IMR-90 (cell line): ENCODE results near the gene ASS1. TPM values are rescaled to one million over a fixed set of nuclear protein-coding genes. Genes with fewer than 3 reads are reported as not detected.

Experiments used
- ATAC-seq: fragments of 200-7000 bp; cut with Tn5 transposase; 2 replicates; pipeline ENCODE4 v1.9.1; 2020; ENCODE audit warnings: low read depth, mild to moderate bottlenecking, moderate library complexity
- BruUV-seq: library from RNA; stranded (reverse); fragments of 400-500 nt; replicated peaks from 2 replicates; lab custom pipeline; 2021; lab: Mats Ljungman, UMichigan
- CTCF ChIA-PET: fragments of 300-600 bp; formaldehyde crosslinking; extraction: SDS; loops from one replicate; lab custom pipeline; 2021; ENCODE audit warnings: antibody characterized with exemption; lab: Yijun Ruan, JAX
- POLR2A ChIA-PET: fragments of 300-600 bp; sonication (Branson Sonifier 250); formaldehyde crosslinking; loops from one replicate; lab custom pipeline; 2022; ENCODE audit warnings: antibody characterized with exemption; ENCODE audit not compliant: unreplicated experiment; lab: Charles Lee
- DNase-seq: peaks from one replicate; pipeline ENCODE4 v3.0.0; 2013
- H2AFZ ChIP-seq: replicated peaks from 2 replicates; pipeline ENCODE3; 2013; ENCODE audit warnings: low read length, mild to moderate bottlenecking; ENCODE audit not compliant: poor library complexity
- H2AK5ac ChIP-seq: 2 replicates; pipeline ENCODE4 v1.6.1; 2013; ENCODE audit warnings: low read depth, low read length, inconsistent platforms
- H2AK9ac ChIP-seq: replicated peaks from 2 replicates; pipeline ENCODE3; 2013; ENCODE audit warnings: mild to moderate bottlenecking, low read depth, low read length, moderate library complexity; ENCODE audit not compliant: poor library complexity
- H2BK120ac ChIP-seq: 2 replicates; pipeline ENCODE4 v1.6.1; 2013; ENCODE audit warnings: low read depth, low read length, inconsistent platforms
- H2BK15ac ChIP-seq: 3 replicates; pipeline ENCODE4 v1.6.1; 2013; ENCODE audit warnings: low read depth, low read length, inconsistent platforms
- H2BK20ac ChIP-seq: 2 replicates; pipeline ENCODE4 v1.6.1; 2013; ENCODE audit warnings: low read depth, mild to moderate bottlenecking, inconsistent platforms, low read length, moderate library complexity
- H2BK5ac ChIP-seq: 2 replicates; pipeline ENCODE4 v1.6.1; 2013; ENCODE audit warnings: mild to moderate bottlenecking, low read depth, low read length, inconsistent platforms; ENCODE audit not compliant: poor library complexity, severe bottlenecking
- H3K14ac ChIP-seq: replicated peaks from 2 replicates; pipeline ENCODE4 v1.6.1; 2013; ENCODE audit warnings: low read depth, low read length, inconsistent platforms
- H3K18ac ChIP-seq: 2 replicates; pipeline ENCODE4 v1.6.1; 2013; ENCODE audit warnings: low read depth, low read length, control low read depth
- H3K23ac ChIP-seq: 2 replicates; pipeline ENCODE4 v1.6.1; 2013; ENCODE audit warnings: low read depth, low read length, inconsistent platforms
- H3K27ac ChIP-seq: 2 replicates; pipeline ENCODE4 v1.5.1; 2013; ENCODE audit warnings: mild to moderate bottlenecking, control low read depth, low read length; ENCODE audit not compliant: insufficient read depth
- H3K27me3 ChIP-seq: 2 replicates; pipeline ENCODE4 v1.6.1; 2013; ENCODE audit warnings: low read length; ENCODE audit not compliant: control insufficient read depth, insufficient read depth
- H3K36me3 ChIP-seq: 2 replicates; pipeline ENCODE4 v1.6.1; 2013; ENCODE audit warnings: low read length, mixed read lengths; ENCODE audit not compliant: control insufficient read depth, insufficient read depth
- H3K4ac ChIP-seq: 2 replicates; pipeline ENCODE4 v1.6.1; 2013; ENCODE audit warnings: low read depth, low read length, inconsistent platforms
- H3K4me1 ChIP-seq: 2 replicates; pipeline ENCODE4 v1.6.1; 2013; ENCODE audit warnings: low read length, mixed read lengths; ENCODE audit not compliant: control insufficient read depth, insufficient read depth
- H3K4me2 ChIP-seq: 2 replicates; pipeline ENCODE4 v1.6.1; 2013; ENCODE audit warnings: low read depth, mild to moderate bottlenecking, control low read depth, low read length, moderate library complexity
- H3K4me3 ChIP-seq: 2 replicates; pipeline ENCODE4 v1.5.1; 2013; ENCODE audit warnings: low read depth, mild to moderate bottlenecking, control low read depth, low read length, moderate library complexity; ENCODE audit not compliant: insufficient read depth
- H3K56ac ChIP-seq: 2 replicates; pipeline ENCODE4 v1.6.1; 2013; ENCODE audit warnings: low read length, inconsistent platforms; ENCODE audit not compliant: insufficient read depth; ENCODE audit errors: extremely low read depth
- H3K79me1 ChIP-seq, 2 experiments: 2 replicates each; pipeline ENCODE4 v1.6.1; 2013; ENCODE audit warnings: low read length in 2 of 2, inconsistent platforms in 1 of 2, low read depth in 1 of 2
- H3K9ac ChIP-seq: 2 replicates; pipeline ENCODE4 v1.6.1; 2013; ENCODE audit warnings: low read depth, low read length, control low read depth
- H3K9me1 ChIP-seq: 2 replicates; pipeline ENCODE4 v1.6.1; 2013; ENCODE audit warnings: low read length, inconsistent platforms; ENCODE audit not compliant: insufficient read depth
- H3K9me3 ChIP-seq: 2 replicates; pipeline ENCODE4 v1.6.1; 2013; ENCODE audit warnings: low read length; ENCODE audit not compliant: control insufficient read depth, insufficient read depth
- H4K20me1 ChIP-seq: 2 replicates; pipeline ENCODE4 v1.6.1; 2013; ENCODE audit warnings: low read length, inconsistent platforms; ENCODE audit not compliant: insufficient read depth
- H4K5ac ChIP-seq: 2 replicates; pipeline ENCODE4 v1.6.1; 2013; ENCODE audit warnings: mild to moderate bottlenecking, low read depth, low read length, control low read depth
- H4K8ac ChIP-seq, 2 experiments: 2 replicates each; pipeline ENCODE4 v1.6.1; 2013; ENCODE audit warnings: low read depth in 2 of 2, low read length in 2 of 2, control low read depth in 1 of 2, inconsistent platforms in 1 of 2
- H4K91ac ChIP-seq: 2 replicates; pipeline ENCODE4 v1.6.1; 2013; ENCODE audit warnings: low read depth, low read length, inconsistent platforms; ENCODE audit not compliant: insufficient read depth
- CEBPB ChIP-seq: IDR thresholded peaks from 2 replicates; pipeline ENCODE4 v1.6.1; 2012; ENCODE audit warnings: low read depth, low read length, improper control_type of control experiment
- MXI1 ChIP-seq: IDR thresholded peaks from 2 replicates; pipeline ENCODE4 v1.6.1; 2012; ENCODE audit warnings: low read depth, mild to moderate bottlenecking, low read length, moderate library complexity, borderline replicate concordance
- WGBS, 2 experiments: methylation state at CpG; one replicate each; pipeline versions ENCODE4 v1.1.5 to v1.1.7; 2013; ENCODE audit warnings: missing lambda C conversion rate in 2 of 2; ENCODE audit not compliant: insufficient read length in 1 of 2; ENCODE audit errors: extremely low coverage in 2 of 2; 5-methylcytosine and 5-hydroxymethylcytosine counted together
- dilution Hi-C: fragments of 300-500 bp; cut with HindIII; formaldehyde crosslinking; loops from one replicate; pipeline ENCODE4 v1.14.3; 2018; ENCODE audit warnings: low sequenced_read_pairs; ENCODE audit not compliant: unreplicated experiment
- in situ Hi-C: fragments of 300-500 bp; cut with MboI; formaldehyde crosslinking; loops from 3 replicates; pipeline ENCODE4 v1.14.3; 2019; ENCODE audit warnings: low sequenced_read_pairs, inconsistent platforms, mixed read lengths
- intact Hi-C: fragments of 100-400 bp; cut with micrococcal nuclease; formaldehyde crosslinking; loops from 2 replicates; pipeline ENCODE4 v1.10.0; 2022
- polyA plus RNA-seq, 3 experiments: library from polyadenylated mRNA; depleted of rRNA; stranded (reverse); fragments of >200 nt; gene quantifications; 2 replicates each; pipeline ENCODE4 v1.2.3, GENCODE V29; 2012; ENCODE audit warnings: low replicate concordance in 1 of 3
- total RNA-seq: library from RNA; depleted of rRNA; stranded (reverse); fragments of >200 nt; gene quantifications from 2 replicates; pipeline ENCODE4 v1.2.3, GENCODE V29; 2012
- TF ChIP-seq, protein P1 (sequence below): fragments of 150-350 bp; IDR thresholded peaks from 2 replicates; pipeline ENCODE4 v1.6.1; 2017; ENCODE audit warnings: mild to moderate bottlenecking, antibody characterized with exemption, low read length, low read depth

Gene ASS1
- total and polyA plus RNA-seq, 2 of the 4 experiments (the other 2 are of a cell fraction): 39.6 to 41.9 TPM

- H2BK20ac ChIP-seq: no peak overlapping the region
- no peak overlapping the region for H3K56ac ChIP-seq
- no peaks in the 10 kb centered on the region for H3K36me3 ChIP-seq
- H2AK9ac ChIP-seq: no peak overlapping the region
- no peak overlapping the region for H2BK15ac ChIP-seq
- 63% methylated on average over 8 of the region's 16 CpGs; no CpG with 5 or more reads in 1 of the 2 experiments for WGBS, 2 experiments
- no peak overlapping the region for H4K8ac ChIP-seq
- no peaks in the 10 kb centered on the region for H3K9me3 ChIP-seq
- H3K9me1 ChIP-seq: no peaks in the 10 kb centered on the region
- H2AFZ ChIP-seq: no peak overlapping the region
- H3K4me1 ChIP-seq: no peaks in the 10 kb centered on the region
- H2AK5ac ChIP-seq: no peak overlapping the region
- ChIA-PET CTCF (interaction anchor here (0.6 to 0.7 kb wide), 3 partner anchors 22 to 219 kb away, joined by 3 to 4 read pairs (median 3); no protein-coding TSS in a partner anchor), POLR2A (interaction anchor here (0.5 kb wide), 1 partner anchor 138 kb away, joined by 3 read pairs; no protein-coding TSS in a partner anchor)
- no peak overlapping the region for H3K4ac ChIP-seq
- no peak overlapping the region for H3K23ac ChIP-seq
- no peak overlapping the region for H3K14ac ChIP-seq
- no peaks in the 10 kb centered on the region for H3K79me1 ChIP-seq
- no peak overlapping the region for H3K4me2 ChIP-seq
- peaks cover 6% of the 10 kb centered on the region for H4K20me1 ChIP-seq
- dilution Hi-C loops (no loop called here), in situ Hi-C loops (no loop called here), intact Hi-C loops (no loop called here)
- no peak overlapping the region for H3K27ac ChIP-seq
- H2BK5ac ChIP-seq: no peak overlapping the region
- no peak overlapping the region for H2BK120ac ChIP-seq
- BruUV-seq: no TSS peak
- H3K27me3 ChIP-seq: peaks cover 25% of the 10 kb centered on the region
- H4K5ac ChIP-seq: no peak overlapping the region
- ATAC-seq: no peak
- TF ChIP-seq, protein P1, sequence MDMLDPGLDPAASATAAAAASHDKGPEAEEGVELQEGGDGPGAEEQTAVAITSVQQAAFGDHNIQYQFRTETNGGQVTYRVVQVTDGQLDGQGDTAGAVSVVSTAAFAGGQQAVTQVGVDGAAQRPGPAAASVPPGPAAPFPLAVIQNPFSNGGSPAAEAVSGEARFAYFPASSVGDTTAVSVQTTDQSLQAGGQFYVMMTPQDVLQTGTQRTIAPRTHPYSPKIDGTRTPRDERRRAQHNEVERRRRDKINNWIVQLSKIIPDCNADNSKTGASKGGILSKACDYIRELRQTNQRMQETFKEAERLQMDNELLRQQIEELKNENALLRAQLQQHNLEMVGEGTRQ: no peak
- TF ChIP-seq MXI1 (no peak), CEBPB (no peak)
- H3K9ac ChIP-seq: no peak overlapping the region
- DNase-seq: no peak
- H3K4me3 ChIP-seq: no peak overlapping the region
- no peak overlapping the region for H4K91ac ChIP-seq
- no peak overlapping the region for H3K18ac ChIP-seq
Observed at GRCh38 chr9:130465383-130466096, 20.8 kb downstream of the ASS1 start.
